GM21381 (cell line): ENCODE data around the gene EYS.
"Not testable (repeated sequence)": the region's sequence is repeated elsewhere in the genome, so short reads cannot be mapped to it uniquely, and the experiment has no call there.

Source experiments
- ATAC-seq: cut with Tn5 transposase; IDR thresholded peaks from one replicate; pipeline ENCODE4 v1.9.1; 2021; ENCODE audit warnings: mild to moderate bottlenecking, moderate library complexity; ENCODE audit not compliant: unreplicated experiment

Gene EYS

GRCh38 chr6:63886341-63886740 lies 1820.7 kb downstream of the EYS start:
- no peak for ATAC-seq

DNA sequence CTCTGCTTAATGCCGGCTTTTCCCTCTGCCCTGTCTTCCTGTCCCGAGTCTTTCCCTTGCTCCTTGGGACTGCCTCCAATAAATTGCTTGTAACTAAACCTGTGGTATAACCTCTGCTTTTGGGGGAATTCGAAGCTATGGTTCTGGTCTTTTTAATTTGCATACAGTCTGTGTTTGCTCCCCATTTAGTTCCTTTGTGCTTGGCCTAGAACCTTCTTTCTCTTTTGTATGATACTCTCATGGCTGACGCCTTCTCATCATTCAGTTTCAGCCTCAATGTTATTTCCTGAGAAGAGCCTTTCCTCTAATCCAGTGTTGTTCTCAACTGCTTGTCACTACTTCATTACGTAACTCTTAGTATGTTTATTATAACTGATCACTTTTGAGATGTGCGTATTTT lies 1823.4 kb downstream of the EYS start:
- no peak for ATAC-seq

- no peak for ATAC-seq
Observed at GRCh38 chr6:63882208-63882607, 1824.8 kb downstream of the EYS start.

- no peak for ATAC-seq
Observed at GRCh38 chr6:63881791-63882190, 1825.2 kb downstream of the EYS start.

- no peak for ATAC-seq
Observed at GRCh38 chr6:63872233-63872632, 1834.8 kb downstream of the EYS start.

GRCh38 chr6:63868351-63868750 lies 1838.7 kb downstream of the EYS start:
- ATAC-seq, result no peak

GRCh38 chr6:63864671-63865318 lies 1842.2 kb downstream of the EYS start:
- ATAC-seq, result no peak

DNA sequence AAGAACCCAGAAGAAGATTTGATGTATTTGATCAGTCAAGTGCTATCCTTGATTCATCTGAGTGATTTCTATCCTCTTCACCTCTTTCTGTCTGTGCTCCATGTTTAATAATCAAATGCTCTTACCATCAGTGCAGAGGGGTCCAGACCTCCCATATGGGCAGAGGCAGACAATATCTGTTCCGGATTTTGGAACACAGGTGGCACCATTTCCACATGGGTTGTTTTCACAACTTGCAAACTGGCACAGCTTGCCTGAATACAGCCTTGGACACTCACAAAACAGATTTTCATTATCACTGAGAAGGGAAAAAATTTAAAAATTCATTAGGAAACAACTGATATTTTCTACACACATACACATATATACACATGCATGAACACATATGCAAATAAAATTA lies 1843.0 kb downstream of the EYS start:
- ATAC-seq, result no peak

GRCh38 chr6:63862486-63863198 lies 1844.4 kb downstream of the EYS start:
- no peak for ATAC-seq

DNA sequence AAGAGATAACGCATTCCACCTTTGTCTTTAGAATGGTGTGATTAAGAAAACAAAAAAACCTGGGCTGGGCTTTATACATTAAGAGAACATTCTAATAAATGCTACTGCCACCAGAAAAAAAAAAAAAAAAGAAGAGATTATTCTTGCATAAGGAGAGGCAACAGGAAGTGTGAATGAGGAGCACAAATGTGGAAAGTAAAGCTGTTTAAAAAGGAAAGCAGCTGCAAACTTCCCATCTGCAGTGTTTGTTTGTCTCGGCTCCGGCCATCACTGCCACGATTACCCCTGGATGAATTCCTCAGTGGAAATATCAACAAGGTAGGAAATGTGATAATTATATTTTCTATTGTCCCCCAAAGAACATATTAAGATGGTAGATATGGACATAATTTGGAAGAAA lies 1847.5 kb downstream of the EYS start:
- no peak for ATAC-seq

GRCh38 chr6:63858691-63859090 lies 1848.3 kb downstream of the EYS start:
- ATAC-seq, result no peak

DNA sequence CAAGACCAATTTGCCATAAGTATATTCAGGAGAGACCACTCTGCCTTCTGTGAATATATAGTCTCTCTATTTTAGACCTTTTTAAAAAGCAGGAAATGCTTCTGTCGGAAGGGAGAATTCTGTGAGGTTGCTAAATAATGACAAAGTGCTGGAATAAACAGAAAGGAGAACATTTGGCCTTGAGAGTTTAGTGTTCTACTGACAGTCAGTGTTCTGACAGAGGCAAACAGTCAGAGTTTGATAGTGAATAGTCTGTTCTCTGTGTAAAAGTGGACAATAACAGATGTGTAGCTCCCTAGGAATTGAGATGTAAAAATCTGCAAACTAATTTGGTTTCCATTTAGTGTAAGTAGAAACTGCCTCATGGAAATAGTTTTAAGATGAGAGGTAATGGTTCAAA lies 1850.8 kb downstream of the EYS start:
- no peak for ATAC-seq

GRCh38 chr6:63844287-63844686 lies 1862.7 kb downstream of the EYS start:
- no peak for ATAC-seq

- ATAC-seq, result no peak
Observed at GRCh38 chr6:63839485-63839884, 1867.5 kb downstream of the EYS start.

- ATAC-seq, result not testable (repeated sequence)
Observed at GRCh38 chr6:63828678-63829077, 1878.3 kb downstream of the EYS start.

GRCh38 chr6:63824722-63825121 lies 1882.3 kb downstream of the EYS start:
- ATAC-seq, result no peak

DNA sequence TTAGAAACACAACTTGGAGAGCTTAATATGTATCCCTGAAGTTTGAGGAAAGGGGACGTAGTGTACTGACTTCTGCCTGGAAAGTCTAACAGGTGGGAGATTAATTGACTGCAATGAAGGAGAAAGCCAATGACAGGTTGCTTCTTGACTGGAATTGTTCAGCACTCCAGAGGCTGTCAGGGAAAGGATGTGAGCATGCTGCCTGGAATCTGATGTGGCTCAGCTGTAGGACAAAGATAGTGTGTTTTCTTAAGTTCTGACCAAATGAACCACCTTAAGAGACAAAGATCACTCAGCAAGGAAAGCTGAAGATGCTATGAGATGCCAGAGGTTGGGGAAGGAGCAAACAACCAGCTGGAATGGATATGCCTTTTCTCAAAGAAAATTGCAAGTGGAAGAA lies 1885.6 kb downstream of the EYS start:
- ATAC-seq, result no peak

- ATAC-seq, result no peak
Observed at GRCh38 chr6:63819831-63820230, 1887.2 kb downstream of the EYS start.

DNA sequence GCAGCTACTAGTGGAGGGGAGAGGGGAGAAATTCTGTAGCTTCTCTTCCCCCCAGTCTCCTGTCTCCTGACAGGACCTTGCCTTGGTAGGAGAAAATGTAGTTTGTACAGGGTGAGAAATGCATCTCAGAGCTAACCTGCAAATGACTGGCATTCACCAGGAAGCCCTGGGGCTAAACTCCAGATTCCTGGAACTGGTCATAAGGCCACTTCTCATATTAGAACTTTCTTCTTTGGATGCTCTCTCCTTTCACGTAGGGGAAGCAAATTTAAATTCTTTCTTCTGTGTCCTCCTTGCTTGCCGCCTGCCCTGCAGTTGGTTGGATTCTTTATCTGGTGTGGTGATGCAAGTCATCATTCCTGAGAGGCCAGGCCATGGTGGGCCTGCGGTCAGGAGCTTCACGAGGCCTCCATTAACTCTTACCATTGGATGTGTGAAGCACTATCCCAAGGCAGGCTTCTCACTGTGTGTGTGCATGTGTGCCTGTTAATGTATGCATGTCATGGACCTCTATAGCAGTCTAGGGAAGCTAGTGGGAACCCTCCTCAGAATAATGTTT lies 1889.5 kb downstream of the EYS start:
- ATAC-seq, result no peak

DNA sequence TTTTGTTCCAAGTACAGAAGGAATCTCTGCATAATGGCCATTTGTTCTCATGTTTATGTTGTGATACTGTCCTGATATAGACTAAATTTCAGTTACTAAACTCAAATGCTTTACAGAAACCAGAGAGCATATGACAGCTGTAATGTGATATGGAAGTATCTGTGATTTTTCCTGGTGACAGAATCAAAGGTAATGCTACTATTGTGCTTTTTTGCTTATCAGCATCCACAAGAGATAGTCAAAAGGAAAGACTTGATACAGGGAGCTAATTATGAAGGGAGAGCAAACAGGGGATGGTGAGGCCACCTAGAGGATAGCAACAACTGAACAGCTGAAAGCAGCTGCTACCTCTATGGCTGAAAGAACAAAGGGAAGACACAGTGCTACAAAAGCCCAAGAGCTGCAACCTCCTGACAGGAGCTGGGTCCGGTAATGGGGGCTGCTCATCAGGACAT lies 1890.0 kb downstream of the EYS start:
- ATAC-seq, result no peak

- ATAC-seq, result no peak
Observed at GRCh38 chr6:63816401-63816981, 1890.5 kb downstream of the EYS start.

DNA sequence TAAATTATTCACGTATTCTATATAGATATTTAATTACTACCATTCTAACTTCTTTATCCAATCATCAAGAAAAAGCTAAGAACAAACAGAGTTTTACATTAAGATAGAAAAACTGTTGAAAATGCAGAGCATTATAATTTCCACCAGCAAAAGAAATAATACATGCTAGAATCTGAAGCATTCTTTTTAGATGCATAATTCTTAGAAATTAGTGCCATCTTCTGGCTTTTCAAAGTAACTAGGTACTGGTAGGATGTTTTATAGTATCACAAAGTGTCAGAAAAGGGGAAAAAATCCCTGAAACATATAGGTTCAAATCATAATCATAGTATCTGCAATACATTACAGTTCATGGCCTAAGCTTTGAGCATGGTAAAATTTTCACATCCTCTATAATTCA lies 1892.6 kb downstream of the EYS start:
- no peak for ATAC-seq
